ENCODE data around the gene CNTNAP4.

DNA sequence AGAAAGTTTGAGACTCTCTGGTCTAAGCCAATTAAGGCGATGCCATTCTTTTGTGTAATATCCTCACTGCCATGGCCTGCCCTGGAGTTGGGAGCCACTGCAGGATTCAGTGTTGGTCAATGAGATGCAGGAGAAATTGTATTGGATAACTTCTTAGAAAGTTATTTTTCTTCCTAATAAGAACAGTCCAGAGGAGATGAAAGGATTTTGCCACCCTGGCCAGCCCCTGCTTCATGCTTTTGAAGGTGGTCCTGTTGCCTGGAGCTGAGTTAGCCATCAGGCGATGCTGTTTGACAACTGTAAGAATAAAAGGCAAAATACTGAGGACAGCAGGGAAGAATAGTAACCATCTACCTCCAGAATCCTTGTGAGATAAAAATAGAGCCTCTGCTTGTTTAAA lies 35.4 kb upstream of the CNTNAP4 start:
- TF ChIP-seq CTCF (conservative IDR thresholded peaks at IDR 0.05) (no peak), ZFX (IDR thresholded peaks at IDR 0.05) (no peak)
